ENCODE results near the gene C10orf95.
A peak's percentile ranks its signal among the peaks of the same experiment; 100 is the strongest.

Gene C10orf95

DNA sequence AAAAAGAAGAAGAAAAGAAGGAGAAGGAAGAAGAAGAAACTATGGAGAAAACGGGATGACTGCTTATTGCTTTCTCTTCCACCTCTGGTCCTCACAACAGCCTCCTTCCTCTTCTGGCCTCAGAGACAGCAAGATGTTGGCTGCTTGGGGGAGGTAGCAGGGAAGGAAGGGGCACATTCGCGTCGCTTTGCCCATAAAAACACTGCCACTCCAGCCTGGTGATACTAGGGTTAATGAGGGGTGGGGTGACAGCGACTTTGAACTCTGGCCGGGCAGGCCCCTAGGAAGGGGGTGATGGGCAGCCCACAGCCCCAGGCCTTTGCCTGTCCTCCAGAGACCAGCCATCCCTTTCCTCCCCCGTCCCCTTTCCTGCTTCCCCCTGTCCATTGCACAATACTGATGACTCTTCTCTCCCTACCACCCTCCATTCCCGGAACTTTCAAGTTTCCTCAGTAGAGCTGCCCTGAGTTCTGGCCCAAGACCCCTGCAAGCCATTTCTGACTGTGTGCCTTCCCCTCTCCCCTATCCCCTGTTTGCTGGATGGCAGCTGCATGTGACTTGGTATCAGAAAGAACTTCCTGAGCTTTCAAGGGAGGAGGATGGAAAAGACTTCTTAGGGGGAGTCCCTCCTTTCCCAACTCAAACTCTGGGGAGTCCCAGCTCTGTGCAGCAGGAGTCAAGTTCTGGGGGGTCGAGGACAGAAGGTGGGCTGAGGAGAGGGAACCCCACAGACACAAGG is 16.8 kb downstream of the C10orf95 start:
- peak; percentile 66 for DNase-seq

DNA sequence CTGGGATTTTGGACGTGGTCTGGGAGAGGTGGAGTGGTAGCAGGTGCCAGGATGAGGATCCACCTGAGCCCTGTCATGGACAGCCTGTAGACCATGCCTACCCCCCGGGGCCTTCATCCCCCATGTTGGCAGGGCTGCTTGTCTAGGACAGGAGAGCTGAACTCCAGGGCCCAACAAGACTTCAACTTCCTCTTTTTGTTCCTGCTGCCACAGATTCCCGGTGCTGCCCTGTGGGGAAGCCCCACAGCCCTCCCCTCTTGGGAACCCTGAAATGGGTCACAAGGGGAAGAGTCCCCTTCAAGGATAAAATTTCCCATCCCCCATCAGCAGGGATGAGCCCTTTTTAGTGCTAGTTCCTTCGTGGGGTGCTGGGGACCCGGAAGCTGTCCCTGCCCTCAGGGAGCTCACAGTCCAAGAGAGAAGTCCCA is 17.7 kb downstream of the C10orf95 start:
- no peak for DNase-seq

DNA sequence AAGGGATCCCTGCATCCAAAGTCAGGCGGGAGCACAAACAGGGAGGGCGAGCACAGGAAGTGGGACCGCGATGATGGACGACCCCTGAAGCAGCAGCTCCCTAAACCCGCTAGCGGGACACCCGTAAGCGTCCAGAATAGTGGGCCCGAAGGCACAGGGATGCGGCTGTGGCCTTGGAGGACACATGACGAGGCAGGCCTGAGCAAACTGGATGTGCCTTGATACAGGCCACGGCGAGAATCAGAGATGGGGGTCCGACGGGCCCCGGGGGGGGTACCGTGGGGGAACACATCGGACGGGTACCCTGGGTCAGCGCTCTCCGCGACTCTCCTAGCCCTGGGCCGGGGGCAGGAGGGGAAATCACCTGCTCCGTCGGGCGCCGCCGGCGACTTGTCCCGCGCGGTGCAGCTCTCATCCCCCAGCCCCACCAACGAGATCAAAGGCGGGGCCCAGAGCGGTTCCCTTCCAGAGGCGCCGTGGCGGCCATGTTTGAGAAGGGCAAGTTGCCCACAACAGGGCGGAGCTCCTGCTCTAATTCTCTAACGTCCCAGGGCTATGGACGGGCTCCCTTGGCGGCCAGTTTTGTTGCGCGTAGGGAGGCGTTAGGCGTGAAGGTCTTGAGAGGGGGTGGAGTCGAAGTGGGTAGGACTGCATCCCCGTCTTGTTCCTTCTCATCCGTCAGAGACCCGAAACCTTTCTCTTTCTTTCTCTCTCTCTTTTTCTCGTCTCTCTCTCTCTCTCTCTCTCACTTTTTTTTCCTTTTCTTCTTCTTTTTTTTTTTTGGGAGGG is 19.0 kb downstream of the C10orf95 start, which contains the start of gene CUEDC2:
Gene CUEDC2, minus strand, starts transcription at position 413 of the 789 bp plus-strand sequence. CDS start 7,386 bp downstream, outside the sequence.
- DNase-seq = peak; percentile 98

DNA sequence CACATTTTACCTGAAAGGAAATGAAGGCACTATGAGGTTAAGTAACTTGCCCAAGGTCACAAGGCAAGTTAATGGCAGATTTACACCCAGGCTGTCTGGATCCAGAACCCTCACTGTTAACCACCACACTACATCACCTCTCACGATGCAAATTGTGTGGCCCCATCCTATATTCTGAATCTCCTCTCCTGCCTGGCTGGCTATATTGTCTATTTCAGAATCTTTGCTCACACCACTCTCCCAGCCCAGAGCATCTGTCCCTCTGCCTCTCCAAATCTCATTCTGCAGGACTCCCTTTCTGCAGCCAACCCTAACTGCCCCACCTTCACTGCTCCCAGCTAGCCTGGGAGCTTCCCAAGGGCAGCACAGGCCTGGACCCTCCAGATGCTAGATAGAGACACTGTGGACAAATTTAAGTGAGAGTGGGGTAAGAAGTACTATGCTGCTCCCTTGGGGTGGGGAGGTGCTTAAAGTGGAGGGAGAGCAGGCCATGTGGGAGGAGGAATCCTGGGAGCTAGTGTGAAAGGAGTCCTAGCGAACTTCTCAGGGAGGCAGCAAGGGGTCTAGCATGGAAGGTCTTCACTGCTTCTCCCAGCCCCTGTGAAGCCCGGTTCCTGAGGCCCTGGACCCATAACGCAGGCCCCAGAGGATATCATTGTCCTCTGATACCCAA is 19.8 kb downstream of the C10orf95 start:
- no peak for DNase-seq

DNA sequence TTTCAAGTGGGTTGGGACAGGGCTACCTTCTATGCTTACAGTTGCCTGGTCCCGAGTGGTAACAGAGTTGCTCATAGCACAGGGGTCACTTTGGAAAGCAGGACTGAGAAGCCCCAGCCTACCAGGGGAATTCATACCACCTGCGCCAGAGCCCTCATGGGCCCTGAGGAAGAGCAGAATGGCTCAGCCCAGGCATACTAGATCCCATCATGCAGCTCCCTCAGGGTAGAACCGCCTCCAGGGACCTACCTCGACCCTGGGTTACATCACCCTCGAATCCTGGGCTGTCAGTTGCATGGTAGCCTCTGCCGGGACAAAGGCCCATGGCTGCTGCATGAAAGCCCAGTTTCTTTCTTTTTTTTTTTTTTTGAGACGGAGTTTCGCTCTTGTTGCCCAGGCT is 21.9 kb downstream of the C10orf95 start:
- DNase-seq = no peak

DNA sequence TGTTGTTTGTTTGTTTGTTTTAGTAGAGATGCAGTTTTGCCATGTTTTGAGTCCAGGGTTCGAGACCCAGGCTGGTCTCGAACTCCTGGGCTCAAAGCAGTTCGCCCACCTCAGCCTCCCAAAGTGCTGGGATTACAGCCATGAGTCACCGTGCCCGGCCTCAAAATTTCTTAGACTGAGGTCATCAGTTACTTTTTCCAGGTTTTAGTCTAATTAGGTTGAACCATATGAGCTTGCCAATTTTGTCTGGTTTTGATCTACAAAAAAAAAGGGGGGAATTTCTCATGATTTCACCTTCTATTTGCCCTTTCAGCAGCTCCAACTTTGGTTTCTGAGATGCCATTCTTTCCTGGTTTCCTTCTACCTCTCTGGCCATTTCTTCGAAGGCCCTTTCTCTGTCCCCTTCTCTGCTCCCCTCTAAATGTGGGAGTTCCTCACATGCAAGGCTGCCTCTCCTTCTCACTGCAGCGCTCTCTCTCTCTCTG is 24.5 kb downstream of the C10orf95 start:
- peak; percentile 42 for DNase-seq

DNA sequence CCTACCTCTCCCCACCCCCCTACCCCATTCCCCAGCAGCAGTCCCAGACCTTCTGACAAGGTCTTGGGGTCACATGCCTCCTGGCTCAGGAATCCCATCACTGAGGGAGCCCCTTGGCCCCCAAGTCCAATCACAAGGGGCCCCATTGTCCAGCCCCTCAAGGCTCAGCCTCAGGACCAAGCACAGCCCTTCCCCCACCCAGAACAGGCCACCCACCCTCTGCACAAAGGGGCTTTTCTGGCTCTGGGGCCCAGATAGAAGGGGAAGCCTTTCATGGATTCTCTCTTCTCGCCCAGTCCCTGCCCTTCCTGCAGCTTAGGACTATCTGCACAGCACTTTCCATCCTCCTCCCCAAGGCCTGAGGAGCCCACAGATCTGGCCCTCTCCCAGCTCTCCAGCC is 25.9 kb downstream of the C10orf95 start:
- no peak for DNase-seq

DNA sequence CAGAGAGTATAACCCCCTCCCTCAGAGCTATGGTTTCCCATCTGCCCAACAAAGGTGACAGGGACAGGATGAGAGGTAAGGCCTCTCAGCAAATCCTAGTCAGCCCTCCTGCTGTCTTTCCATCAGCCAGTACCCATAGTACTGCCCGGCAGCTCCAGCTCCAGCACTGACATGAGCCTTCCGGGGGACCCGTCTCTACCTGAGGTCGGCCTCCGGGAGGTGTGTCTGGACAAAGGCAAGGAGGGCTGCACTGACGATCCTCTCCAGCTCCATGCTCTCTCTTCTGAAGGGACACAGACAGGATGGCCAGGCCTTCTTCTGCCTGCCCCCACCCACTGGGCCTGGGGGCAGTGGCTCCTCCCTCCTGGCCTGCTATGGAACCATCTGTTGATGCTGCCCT is 26.4 kb downstream of the C10orf95 start:
- DNase-seq = no peak

DNA sequence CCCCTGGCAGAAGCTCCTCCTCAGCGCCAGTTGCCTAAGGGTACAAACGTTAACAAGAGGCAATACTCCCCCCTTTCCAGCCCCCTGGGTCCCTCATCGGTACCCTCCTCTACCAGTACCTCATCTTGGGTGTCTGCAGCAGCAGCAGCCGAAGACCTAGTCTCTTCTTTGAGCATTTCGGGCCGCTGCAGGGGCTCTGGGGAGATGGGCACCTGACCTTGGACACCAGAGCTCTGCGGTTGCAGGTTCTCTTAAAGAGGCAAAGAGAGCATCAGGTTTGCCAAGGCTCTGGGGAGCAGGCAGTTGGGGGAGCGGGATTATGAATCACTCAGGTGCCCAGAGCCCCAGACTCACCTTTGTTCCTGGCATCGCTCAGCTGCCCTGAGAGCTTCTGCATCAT is 27.2 kb downstream of the C10orf95 start:
- DNase-seq = no peak

DNA sequence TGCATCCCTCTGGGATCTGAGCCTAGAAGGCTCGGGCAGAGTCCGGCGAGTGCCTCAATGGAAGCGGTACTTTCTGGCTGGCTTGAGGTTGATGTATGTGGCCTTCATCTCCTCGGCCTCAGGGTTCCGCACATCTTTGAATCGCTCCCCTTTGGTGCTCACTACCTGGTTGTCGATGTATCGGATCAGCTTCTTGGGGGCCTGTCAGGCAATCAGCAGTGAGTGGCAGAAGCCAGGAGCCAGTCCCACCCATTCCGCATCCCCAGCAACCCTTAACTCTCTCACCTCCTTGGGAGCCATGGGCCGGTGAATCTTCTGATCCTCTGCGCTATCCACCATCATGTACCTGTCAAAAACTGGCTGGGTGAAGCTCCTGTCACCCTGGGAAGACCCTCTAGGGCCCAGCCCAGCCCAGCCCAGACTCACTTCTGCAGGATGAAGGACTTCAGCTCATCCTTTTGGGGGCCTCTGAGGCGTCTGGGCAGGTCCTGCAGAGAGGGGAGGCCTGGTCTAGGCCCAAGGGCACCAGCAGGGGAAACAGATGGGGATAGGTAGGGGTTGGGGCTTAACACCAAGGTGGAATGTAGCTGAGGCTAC is 27.9 kb downstream of the C10orf95 start:
- no peak for DNase-seq

DNA sequence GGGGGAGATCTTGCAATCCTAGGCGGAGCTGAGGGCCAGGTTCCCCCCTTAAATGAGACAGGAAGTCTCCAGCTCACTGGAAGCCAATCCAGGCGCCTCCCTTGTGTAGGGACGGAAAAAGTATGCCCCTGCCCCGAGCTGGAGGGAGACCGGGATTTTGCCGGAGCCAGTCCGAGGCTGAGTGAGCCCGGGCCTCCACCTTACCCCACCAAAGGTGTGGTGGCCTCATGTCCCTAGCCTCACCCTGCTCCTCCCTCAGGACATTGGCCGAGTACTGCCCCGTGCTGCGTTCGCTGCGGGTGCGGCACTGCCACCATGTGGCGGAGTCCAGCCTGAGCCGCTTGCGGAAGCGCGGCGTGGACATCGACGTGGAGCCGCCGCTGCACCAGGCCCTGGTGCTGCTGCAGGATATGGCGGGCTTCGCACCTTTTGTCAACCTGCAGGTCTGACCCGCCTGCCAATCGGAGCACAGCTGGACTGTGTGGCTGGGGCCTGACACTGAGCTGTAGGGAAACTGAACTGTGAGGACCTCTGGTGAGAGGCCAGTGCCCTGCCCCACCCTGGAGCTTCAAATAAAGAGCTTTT is 28.7 kb downstream of the C10orf95 start:
- DNase-seq = peak; percentile 55

DNA sequence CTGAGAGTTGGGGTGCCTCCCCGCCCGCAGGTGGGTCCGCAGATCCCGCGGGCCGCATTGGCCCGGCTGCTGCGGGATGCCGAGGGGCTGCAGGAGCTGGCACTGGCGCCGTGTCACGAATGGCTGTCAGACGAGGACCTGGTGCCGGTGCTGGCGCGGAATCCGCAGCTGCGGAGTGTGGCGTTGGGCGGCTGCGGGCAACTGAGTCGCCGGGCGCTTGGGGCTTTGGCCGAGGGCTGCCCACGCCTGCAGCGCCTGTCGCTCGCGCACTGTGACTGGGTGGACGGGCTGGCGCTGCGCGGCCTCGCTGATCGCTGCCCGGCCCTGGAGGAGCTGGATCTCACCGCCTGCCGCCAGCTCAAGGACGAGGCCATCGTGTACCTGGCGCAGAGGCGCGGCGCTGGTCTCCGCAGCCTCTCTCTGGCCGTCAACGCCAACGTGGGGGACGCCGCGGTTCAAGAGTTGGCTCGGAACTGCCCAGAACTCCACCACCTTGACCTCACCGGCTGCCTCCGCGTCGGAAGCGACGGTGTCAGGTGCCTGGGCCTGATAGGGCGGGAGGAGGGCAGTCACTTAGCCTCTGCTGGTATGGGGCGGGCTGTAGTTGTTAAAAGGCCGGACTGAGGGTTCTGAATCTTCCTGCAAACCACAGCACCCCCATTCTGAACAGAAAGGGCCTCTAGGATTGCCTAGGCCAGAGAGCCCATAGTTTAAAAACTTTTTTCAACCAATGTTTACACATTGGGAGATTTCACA is 29.4 kb downstream of the C10orf95 start:
- DNase-seq = no peak

DNA sequence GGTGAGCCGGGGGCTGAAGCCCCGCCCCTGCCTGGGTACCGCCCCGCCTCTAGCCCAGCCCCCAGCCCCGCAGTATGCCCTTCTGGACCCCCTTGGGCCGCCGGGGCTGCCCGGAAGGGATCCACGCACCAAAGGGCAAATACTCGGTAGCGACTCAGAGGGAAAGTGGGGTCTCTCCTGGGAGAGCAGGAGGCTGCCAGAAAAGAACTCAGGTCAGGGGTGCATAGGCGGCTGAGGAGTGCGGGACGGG is 29.9 kb downstream of the C10orf95 start:
- no peak for DNase-seq

DNA sequence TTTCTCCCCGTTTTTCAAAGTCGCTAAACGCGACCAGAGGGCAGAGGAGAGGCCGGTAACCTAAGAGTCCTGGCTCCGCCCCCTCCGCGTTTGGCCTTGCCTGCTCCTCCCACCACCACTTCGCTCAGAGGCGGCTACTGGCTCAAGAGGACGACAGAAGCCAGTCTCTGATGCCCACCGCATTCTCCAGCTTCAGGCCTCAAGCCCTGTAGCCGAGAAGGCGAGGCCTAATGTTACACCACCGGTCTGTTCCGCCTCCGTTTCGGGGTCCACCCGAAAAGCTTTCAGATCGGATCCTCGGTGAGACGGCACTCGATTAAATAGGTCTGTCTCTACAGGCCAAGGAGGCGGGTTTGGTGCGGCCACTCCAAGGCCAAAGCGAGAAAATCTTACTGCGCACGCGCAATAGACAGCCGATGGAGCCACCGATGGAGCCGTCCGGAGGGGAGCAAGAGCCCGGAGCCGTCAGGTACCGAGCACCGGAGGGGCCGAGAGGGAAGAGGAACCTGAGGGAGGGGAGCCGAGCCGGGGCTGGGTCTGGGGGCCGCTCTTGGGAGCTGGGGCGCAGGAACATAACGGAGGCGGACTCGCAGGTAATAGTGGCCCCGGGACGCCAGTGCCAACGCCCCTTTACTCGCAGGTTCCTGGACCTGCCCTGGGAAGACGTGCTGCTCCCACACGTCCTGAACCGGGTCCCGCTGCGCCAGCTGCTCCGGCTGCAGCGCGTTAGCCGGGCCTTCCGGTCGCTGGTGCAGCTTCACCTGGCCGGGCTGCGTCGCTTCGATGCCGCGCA is 30.4 kb downstream of the C10orf95 start, which contains the start of gene FBXL15:
Gene FBXL15, plus strand, starts transcription at position 123 of the 793 bp plus-strand sequence. Its CDS starts 294 bp downstream, at position 417.
- DNase-seq = peak; percentile 96

DNA sequence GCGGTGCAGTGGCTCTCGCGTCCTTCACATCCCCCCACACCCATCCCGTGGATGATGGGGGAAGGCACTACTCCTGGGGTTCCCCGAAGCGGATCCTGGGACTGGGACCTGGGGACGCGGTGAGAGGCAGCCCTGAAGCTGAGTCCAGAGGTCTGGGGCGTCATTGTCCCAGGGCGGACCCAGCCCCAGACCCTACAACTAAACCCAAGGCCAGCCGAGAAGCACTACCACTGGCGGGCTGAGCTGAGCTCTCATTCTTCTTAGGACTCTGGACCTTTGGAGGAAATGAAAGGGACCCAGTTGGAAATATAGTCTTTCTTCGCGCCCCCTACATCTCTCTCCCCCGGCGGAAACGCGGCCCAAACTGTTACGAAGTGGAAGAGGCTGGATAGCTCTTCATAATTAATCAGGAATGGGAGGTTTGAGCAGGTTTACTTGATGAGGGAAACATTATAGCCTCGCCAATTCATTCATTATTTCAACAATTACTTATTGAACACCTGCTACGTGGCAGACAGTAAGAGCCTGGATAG is 31.1 kb downstream of the C10orf95 start:
- DNase-seq = no peak

DNA sequence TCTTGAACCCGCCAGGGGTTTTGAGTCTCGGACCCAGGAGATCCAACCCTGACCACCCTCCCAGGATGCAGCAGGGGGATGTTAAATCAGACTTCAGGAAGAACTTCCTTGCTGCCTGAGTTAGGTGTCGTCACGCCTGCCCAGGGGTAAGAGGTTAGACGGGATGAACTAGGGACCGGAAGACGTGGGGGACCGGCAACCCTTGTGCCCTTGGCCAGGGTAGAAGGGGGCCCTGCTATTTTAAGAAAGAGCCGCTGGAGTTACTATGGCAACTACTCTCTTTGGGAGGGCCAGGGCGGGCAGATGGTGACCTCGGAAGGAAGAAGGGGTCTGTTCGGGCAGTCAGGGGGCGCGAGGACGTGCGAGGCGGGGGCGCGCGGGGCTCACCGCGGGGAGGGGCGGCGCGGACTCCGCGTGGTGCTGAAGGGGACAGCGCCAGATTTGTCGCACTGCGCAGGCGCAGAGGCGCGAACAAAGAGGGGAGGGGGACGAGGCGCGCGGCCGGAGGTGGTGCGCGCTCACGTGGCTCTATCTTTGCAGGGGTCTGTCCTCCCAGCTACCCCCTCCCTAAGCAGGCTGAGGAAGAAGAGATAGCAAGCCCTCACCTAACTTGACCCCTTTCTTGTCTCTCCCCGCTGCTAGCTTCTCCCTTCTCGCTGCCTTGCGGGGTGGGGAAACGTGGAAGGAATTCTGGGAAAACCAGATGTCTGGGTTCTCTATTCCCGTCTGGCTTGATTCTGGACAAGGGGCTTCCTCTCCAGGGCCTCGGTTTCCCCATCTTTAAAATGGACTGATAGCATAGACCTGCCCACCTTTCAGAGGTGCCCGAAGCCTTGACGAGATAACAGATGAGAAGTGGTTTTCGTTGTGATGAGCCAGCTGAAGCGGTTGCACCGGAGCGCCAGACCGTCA is 31.8 kb downstream of the C10orf95 start:
- no peak for DNase-seq

DNA sequence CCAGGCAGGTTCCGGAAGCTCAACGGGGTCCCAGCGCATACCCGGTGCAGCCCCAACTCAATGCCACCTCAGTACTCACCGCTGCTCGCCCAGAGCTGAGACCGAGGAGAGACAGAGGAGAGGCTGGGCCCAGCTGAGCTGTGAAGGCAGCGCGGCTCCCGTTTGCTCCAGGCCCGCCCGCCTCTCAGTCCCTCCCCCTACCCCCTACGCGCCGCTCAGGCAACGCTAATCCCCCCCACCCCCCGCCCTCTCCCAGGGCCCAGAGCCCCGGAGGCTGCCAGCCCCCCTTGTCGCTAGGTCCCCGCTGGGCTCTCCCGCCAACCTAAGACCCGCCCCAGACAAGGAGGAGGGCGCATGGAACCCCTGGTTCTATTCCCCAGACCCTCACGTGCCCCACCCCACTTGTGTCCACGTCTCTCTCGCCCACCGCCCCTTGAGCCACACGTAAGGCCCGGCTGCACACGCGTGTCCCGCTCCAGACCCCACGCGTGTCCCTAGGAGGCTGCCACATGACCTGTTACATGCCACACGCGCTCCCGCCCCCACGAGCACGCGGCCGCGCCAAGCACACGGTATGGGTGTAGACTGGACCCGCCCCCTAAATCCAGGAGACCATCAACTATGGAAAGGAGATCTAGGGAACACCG is 32.6 kb downstream of the C10orf95 start, which contains the start of gene PSD:
Gene PSD, minus strand, starts transcription at position 164 of the 647 bp plus-strand sequence. CDS start 1,747 bp downstream, outside the sequence.
- no peak for DNase-seq

DNA sequence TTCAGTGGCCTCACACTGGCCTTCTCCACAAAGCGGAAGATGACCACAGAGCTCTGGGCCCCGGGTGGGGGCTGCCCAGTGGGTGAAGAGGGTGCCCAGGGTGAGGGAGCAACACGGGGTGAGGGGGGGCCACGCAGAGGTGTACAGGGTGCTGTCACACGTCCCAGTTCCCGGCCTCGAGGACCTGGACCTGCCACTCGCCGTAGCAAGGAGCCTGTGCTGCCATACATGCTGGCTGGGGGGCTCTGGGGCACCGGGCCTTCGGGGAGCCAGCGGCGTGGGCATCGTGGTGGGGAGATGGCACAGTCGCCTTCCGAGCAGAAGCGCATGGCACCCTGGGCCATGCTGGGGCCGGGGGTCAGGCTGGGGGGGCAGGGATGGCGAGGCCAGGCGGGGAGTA is 34.6 kb downstream of the C10orf95 start:
- no peak for DNase-seq

DNA sequence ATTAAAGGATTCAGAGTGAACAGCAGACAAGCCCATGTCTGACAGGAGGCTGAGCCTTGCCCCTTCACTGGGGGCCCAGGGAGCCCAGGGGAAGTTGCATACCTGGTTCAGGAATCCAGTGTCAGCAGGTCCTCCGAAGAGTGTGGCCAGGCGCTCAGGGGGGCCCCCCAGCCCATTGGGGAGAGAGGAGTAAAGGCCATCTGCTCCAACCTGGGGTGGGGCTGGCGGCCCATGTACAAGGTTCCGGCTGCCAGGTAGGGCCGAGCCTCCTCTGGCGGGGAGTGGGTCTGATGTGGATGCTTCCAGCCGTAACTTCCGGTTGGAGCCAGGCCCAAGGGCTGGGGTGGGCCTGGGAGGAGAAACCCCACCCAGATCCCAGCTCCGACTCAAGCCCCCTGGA is 35.1 kb downstream of the C10orf95 start:
- no peak for DNase-seq

Data from fibroblast of skin of abdomen (primary cell).